ENCODE measurements around the gene TOM1L2. TPM values are rescaled to one million over a fixed set of nuclear protein-coding genes. Genes with fewer than 3 reads are reported as not detected.
A peak's percentile ranks its signal among the peaks of the same experiment; 100 is the strongest.
"Not testable (repeated sequence)": the region's sequence is repeated elsewhere in the genome, so short reads cannot be mapped to it uniquely, and the experiment has no call there.

The TOM1L2 gene
- total RNA-seq, 2 donors from 2014 or later: 42.2 to 44.2 TPM

GRCh38 chr17:17942846-17943245 lies 29.4 kb downstream of the TOM1L2 start:
- no peaks in the 10 kb centered on the region for H3K9me3 ChIP-seq (ENCODE audit: control insufficient read depth, low read length, poor library complexity, severe bottlenecking)
- no peak overlapping the region for H3K4me3 Mint-ChIP-seq
- no peak for ATAC-seq
- peak overlapping the region; percentile 24 for H3K27ac Mint-ChIP-seq
- no peak for DNase-seq
- peaks cover 21% of the 10 kb centered on the region for H3K4me1 Mint-ChIP-seq
- no peaks in the 10 kb centered on the region for H3K27me3 Mint-ChIP-seq
- H3K36me3 Mint-ChIP-seq (ENCODE audit: low read depth): no peaks in the 10 kb centered on the region

GRCh38 chr17:17941015-17941414 lies 31.2 kb downstream of the TOM1L2 start:
- DNase-seq (no peak), ATAC-seq (no peak)
- Mint-ChIP-seq H3K4me3 (no peak overlapping the region), H3K4me1 (peaks cover 22% of the 10 kb centered on the region), H3K27me3 (no peaks in the 10 kb centered on the region), H3K27ac (no peak overlapping the region), H3K36me3 (ENCODE audit: low read depth) (no peaks in the 10 kb centered on the region)
- no peaks in the 10 kb centered on the region for H3K9me3 ChIP-seq (ENCODE audit: control insufficient read depth, low read length, poor library complexity, severe bottlenecking)

- H3K4me3 Mint-ChIP-seq: no peak overlapping the region
- H3K9me3 ChIP-seq (ENCODE audit: control insufficient read depth, low read length, poor library complexity, severe bottlenecking): no peaks in the 10 kb centered on the region
- DNase-seq (no peak), ATAC-seq (no peak)
- no peaks in the 10 kb centered on the region for H3K36me3 Mint-ChIP-seq (ENCODE audit: low read depth)
- H3K27ac Mint-ChIP-seq: no peak overlapping the region
- H3K27me3 Mint-ChIP-seq: no peaks in the 10 kb centered on the region
- peaks cover 27% of the 10 kb centered on the region for H3K4me1 Mint-ChIP-seq
Measured at GRCh38 chr17:17940441-17940911, 31.7 kb downstream of the TOM1L2 start.

GRCh38 chr17:17939941-17940340 lies 32.3 kb downstream of the TOM1L2 start:
- peaks cover 32% of the 10 kb centered on the region for H3K4me1 Mint-ChIP-seq
- not testable (repeated sequence) for DNase-seq; H3K9me3 ChIP-seq (ENCODE audit: control insufficient read depth, low read length, poor library complexity, severe bottlenecking); H3K36me3 Mint-ChIP-seq (ENCODE audit: low read depth); H3K4me3 Mint-ChIP-seq; ATAC-seq; H3K27me3 Mint-ChIP-seq
- H3K27ac Mint-ChIP-seq: peak overlapping the region; percentile 3

- ATAC-seq (no peak), DNase-seq (no peak)
- Mint-ChIP-seq H3K27ac (no peak overlapping the region), H3K36me3 (ENCODE audit: low read depth) (no peaks in the 10 kb centered on the region), H3K4me1 (peaks cover 31% of the 10 kb centered on the region), H3K27me3 (no peaks in the 10 kb centered on the region), H3K4me3 (no peak overlapping the region)
- no peaks in the 10 kb centered on the region for H3K9me3 ChIP-seq (ENCODE audit: control insufficient read depth, low read length, poor library complexity, severe bottlenecking)
Measured at GRCh38 chr17:17938388-17939107, 33.7 kb downstream of the TOM1L2 start.

GRCh38 chr17:17937958-17938357 lies 34.2 kb downstream of the TOM1L2 start:
- no peaks in the 10 kb centered on the region for H3K27me3 Mint-ChIP-seq
- H3K9me3 ChIP-seq (ENCODE audit: control insufficient read depth, low read length, poor library complexity, severe bottlenecking): no peaks in the 10 kb centered on the region
- H3K4me3 Mint-ChIP-seq: no peak overlapping the region
- no peak for ATAC-seq
- no peak for DNase-seq
- no peaks in the 10 kb centered on the region for H3K36me3 Mint-ChIP-seq (ENCODE audit: low read depth)
- no peak overlapping the region for H3K27ac Mint-ChIP-seq
- peaks cover 25% of the 10 kb centered on the region for H3K4me1 Mint-ChIP-seq

- H3K36me3 Mint-ChIP-seq (ENCODE audit: low read depth): no peaks in the 10 kb centered on the region
- H3K4me3 Mint-ChIP-seq: no peak overlapping the region
- no peak overlapping the region for H3K27ac Mint-ChIP-seq
- DNase-seq (no peak), ATAC-seq (no peak)
- no peaks in the 10 kb centered on the region for H3K27me3 Mint-ChIP-seq
- peaks cover 23% of the 10 kb centered on the region for H3K4me1 Mint-ChIP-seq
- H3K9me3 ChIP-seq (ENCODE audit: control insufficient read depth, low read length, poor library complexity, severe bottlenecking): no peaks in the 10 kb centered on the region
Measured at GRCh38 chr17:17937201-17937853, 34.9 kb downstream of the TOM1L2 start.

GRCh38 chr17:17935321-17936271 lies 36.6 kb downstream of the TOM1L2 start:
- Mint-ChIP-seq H3K4me1 (peaks cover 32% of the 10 kb centered on the region), H3K27ac (no peak overlapping the region), H3K4me3 (peak overlapping the region; percentile 33), H3K27me3 (no peaks in the 10 kb centered on the region), H3K36me3 (ENCODE audit: low read depth) (peaks cover 4% of the 10 kb centered on the region)
- no peaks in the 10 kb centered on the region for H3K9me3 ChIP-seq (ENCODE audit: control insufficient read depth, low read length, poor library complexity, severe bottlenecking)
- ATAC-seq: peak; percentile 32
- DNase-seq: no peak

- no peaks in the 10 kb centered on the region for H3K9me3 ChIP-seq (ENCODE audit: control insufficient read depth, low read length, poor library complexity, severe bottlenecking)
- no peak for ATAC-seq
- no peak overlapping the region for H3K27ac Mint-ChIP-seq
- H3K27me3 Mint-ChIP-seq: no peaks in the 10 kb centered on the region
- H3K36me3 Mint-ChIP-seq (ENCODE audit: low read depth): peaks cover 4% of the 10 kb centered on the region
- H3K4me1 Mint-ChIP-seq: peaks cover 32% of the 10 kb centered on the region
- no peak for DNase-seq
- H3K4me3 Mint-ChIP-seq: no peak overlapping the region
Measured at GRCh38 chr17:17934806-17935205, 37.4 kb downstream of the TOM1L2 start.

- DNase-seq (no peak), ATAC-seq (no peak)
- Mint-ChIP-seq H3K4me3 (no peak overlapping the region), H3K27me3 (no peaks in the 10 kb centered on the region), H3K4me1 (peaks cover 34% of the 10 kb centered on the region), H3K27ac (no peak overlapping the region), H3K36me3 (ENCODE audit: low read depth) (peaks cover 4% of the 10 kb centered on the region)
- H3K9me3 ChIP-seq (ENCODE audit: control insufficient read depth, low read length, poor library complexity, severe bottlenecking): no peaks in the 10 kb centered on the region
Measured at GRCh38 chr17:17934214-17934613, 38.0 kb downstream of the TOM1L2 start.

- no peak for ATAC-seq
- Mint-ChIP-seq H3K4me1 (peaks cover 34% of the 10 kb centered on the region), H3K27ac (no peak overlapping the region), H3K27me3 (no peaks in the 10 kb centered on the region), H3K4me3 (no peak overlapping the region), H3K36me3 (ENCODE audit: low read depth) (peaks cover 4% of the 10 kb centered on the region)
- no peaks in the 10 kb centered on the region for H3K9me3 ChIP-seq (ENCODE audit: control insufficient read depth, low read length, poor library complexity, severe bottlenecking)
- DNase-seq: no peak
Measured at GRCh38 chr17:17933775-17934174, 38.4 kb downstream of the TOM1L2 start.

- DNase-seq (no peak), ATAC-seq (no peak)
- Mint-ChIP-seq H3K27ac (peak overlapping the region; percentile 85), H3K36me3 (ENCODE audit: low read depth) (peaks cover 4% of the 10 kb centered on the region), H3K4me1 (peaks cover 30% of the 10 kb centered on the region), H3K4me3 (no peak overlapping the region), H3K27me3 (no peaks in the 10 kb centered on the region)
- no peaks in the 10 kb centered on the region for H3K9me3 ChIP-seq (ENCODE audit: control insufficient read depth, low read length, poor library complexity, severe bottlenecking)
Measured at GRCh38 chr17:17931159-17931558, 41.0 kb downstream of the TOM1L2 start.

GRCh38 chr17:17930674-17931073 lies 41.5 kb downstream of the TOM1L2 start:
- H3K4me3 Mint-ChIP-seq: no peak overlapping the region
- H3K27me3 Mint-ChIP-seq: no peaks in the 10 kb centered on the region
- no peaks in the 10 kb centered on the region for H3K9me3 ChIP-seq (ENCODE audit: control insufficient read depth, low read length, poor library complexity, severe bottlenecking)
- peaks cover 26% of the 10 kb centered on the region for H3K4me1 Mint-ChIP-seq
- no peak for ATAC-seq
- H3K36me3 Mint-ChIP-seq (ENCODE audit: low read depth): peaks cover 4% of the 10 kb centered on the region
- no peak for DNase-seq
- H3K27ac Mint-ChIP-seq: peak overlapping the region; percentile 85

All from T-helper 17 cell (primary cell).